Activated CD8-positive, alpha-beta memory T cell treated with anti-CD3 and anti-CD28 coated beads, Interleukin-2, amount 10 ng/mL, durations not matched to agents 7 days and 5 days (primary cell): ENCODE data around the gene AQP9. TPM values are rescaled to one million over a fixed set of nuclear protein-coding genes. Genes with fewer than 3 reads are reported as not detected.

ENCODE experiments used
- ATAC-seq: fragments of 150-1000 bp; cut with Tn5 transposase; one replicate; pipeline ENCODE4 v1.10.0; 2021; ENCODE audit warnings: moderate library complexity
- CTCF ChIA-PET: fragments of 350-600 bp; sonication (Branson Sonifier 250); formaldehyde crosslinking; loops from one replicate; lab custom pipeline; 2021; ENCODE audit warnings: antibody characterized with exemption; lab: Charles Lee
- DNase-seq: peaks from one replicate; pipeline ENCODE4 v3.0.0-alpha.2; 2020
- H3K27ac Mint-ChIP-seq: one replicate; pipeline ENCODE4 v1.8.0; 2021; ENCODE audit warnings: mild to moderate bottlenecking, mixed read lengths
- H3K27me3 Mint-ChIP-seq: one replicate; pipeline ENCODE4 v1.8.0; 2021; ENCODE audit warnings: mixed read lengths
- H3K36me3 Mint-ChIP-seq: one replicate; pipeline ENCODE4 v1.8.0; 2021; ENCODE audit warnings: mild to moderate bottlenecking, mixed read lengths
- H3K4me1 Mint-ChIP-seq: one replicate; pipeline ENCODE4 v1.8.0; 2021; ENCODE audit warnings: mixed read lengths
- H3K4me3 Mint-ChIP-seq: one replicate; pipeline ENCODE4 v1.8.0; 2021; ENCODE audit warnings: mild to moderate bottlenecking, moderate library complexity, mixed read lengths
- H3K9me3 Mint-ChIP-seq: one replicate; pipeline ENCODE4 v1.8.0; 2022; ENCODE audit warnings: low read depth, mixed read lengths
- total RNA-seq, 2 experiments: library from RNA; stranded (reverse); gene quantifications; one replicate each; pipeline ENCODE4 v1.2.3, GENCODE V29; 2021

The AQP9 gene
- total RNA-seq, 2 experiments from 2014 or later: not detected

- H3K36me3 Mint-ChIP-seq: no peaks in the 10 kb centered on the region
- H3K4me3 Mint-ChIP-seq: no peak overlapping the region
- no peaks in the 10 kb centered on the region for H3K4me1 Mint-ChIP-seq
- H3K9me3 Mint-ChIP-seq: no peaks in the 10 kb centered on the region
- H3K27me3 Mint-ChIP-seq: peaks cover 28% of the 10 kb centered on the region
- CTCF ChIA-PET: no interaction called here
- no peak overlapping the region for H3K27ac Mint-ChIP-seq
- ATAC-seq: no peak
- no peak for DNase-seq
Observed at GRCh38 chr15:58147171-58147611, 9.0 kb downstream of the AQP9 start.

GRCh38 chr15:58148120-58148519 lies 9.9 kb downstream of the AQP9 start:
- Mint-ChIP-seq H3K9me3 (no peaks in the 10 kb centered on the region), H3K4me3 (no peak overlapping the region), H3K27ac (no peak overlapping the region), H3K4me1 (no peaks in the 10 kb centered on the region), H3K27me3 (peaks cover 23% of the 10 kb centered on the region), H3K36me3 (no peaks in the 10 kb centered on the region)
- ATAC-seq: no peak
- DNase-seq: no peak
- CTCF ChIA-PET: no interaction called here

GRCh38 chr15:58148633-58149445 lies 10.7 kb downstream of the AQP9 start:
- CTCF ChIA-PET: no interaction called here
- H3K4me1 Mint-ChIP-seq: no peaks in the 10 kb centered on the region
- H3K27me3 Mint-ChIP-seq: peaks cover 23% of the 10 kb centered on the region
- H3K36me3 Mint-ChIP-seq: no peaks in the 10 kb centered on the region
- DNase-seq (no peak), ATAC-seq (no peak)
- no peak overlapping the region for H3K4me3 Mint-ChIP-seq
- no peaks in the 10 kb centered on the region for H3K9me3 Mint-ChIP-seq
- H3K27ac Mint-ChIP-seq: no peak overlapping the region

- DNase-seq: no peak
- Mint-ChIP-seq H3K27me3 (peaks cover 7% of the 10 kb centered on the region), H3K36me3 (no peaks in the 10 kb centered on the region), H3K9me3 (no peaks in the 10 kb centered on the region), H3K4me3 (no peak overlapping the region), H3K4me1 (no peaks in the 10 kb centered on the region), H3K27ac (no peak overlapping the region)
- CTCF ChIA-PET: no interaction called here
- no peak for ATAC-seq
Observed at GRCh38 chr15:58154769-58155168, 16.6 kb downstream of the AQP9 start.

- H3K27me3 Mint-ChIP-seq: peaks cover 40% of the 10 kb centered on the region
- no peak overlapping the region for H3K27ac Mint-ChIP-seq
- DNase-seq: no peak
- H3K9me3 Mint-ChIP-seq: no peaks in the 10 kb centered on the region
- no peak overlapping the region for H3K4me3 Mint-ChIP-seq
- H3K4me1 Mint-ChIP-seq: no peaks in the 10 kb centered on the region
- CTCF ChIA-PET: interaction anchor here (1.2 kb wide), 1 partner anchor 22 kb away, joined by 3 read pairs; no protein-coding TSS in a partner anchor
- ATAC-seq: no peak
- H3K36me3 Mint-ChIP-seq: no peaks in the 10 kb centered on the region
Observed at GRCh38 chr15:58159827-58160386, 21.7 kb downstream of the AQP9 start.

- Mint-ChIP-seq H3K4me3 (no peak overlapping the region), H3K4me1 (no peaks in the 10 kb centered on the region), H3K9me3 (no peaks in the 10 kb centered on the region), H3K27ac (no peak overlapping the region), H3K27me3 (peaks cover 48% of the 10 kb centered on the region), H3K36me3 (no peaks in the 10 kb centered on the region)
- DNase-seq (no peak), ATAC-seq (no peak)
- CTCF ChIA-PET: no interaction called here
Observed at GRCh38 chr15:58161436-58161930, 23.3 kb downstream of the AQP9 start.

GRCh38 chr15:58163985-58164384 lies 25.8 kb downstream of the AQP9 start:
- CTCF ChIA-PET: interaction anchor here (0.6 kb wide), 1 partner anchor 1158 kb away, joined by 3 read pairs; no protein-coding TSS in a partner anchor
- no peak for DNase-seq
- ATAC-seq: no peak
- no peaks in the 10 kb centered on the region for H3K9me3 Mint-ChIP-seq
- H3K4me1 Mint-ChIP-seq: no peaks in the 10 kb centered on the region
- H3K27ac Mint-ChIP-seq: no peak overlapping the region
- no peaks in the 10 kb centered on the region for H3K36me3 Mint-ChIP-seq
- H3K27me3 Mint-ChIP-seq: peaks cover 62% of the 10 kb centered on the region
- no peak overlapping the region for H3K4me3 Mint-ChIP-seq

- no peaks in the 10 kb centered on the region for H3K4me1 Mint-ChIP-seq
- ATAC-seq: no peak
- no peak overlapping the region for H3K4me3 Mint-ChIP-seq
- H3K27me3 Mint-ChIP-seq: peaks cover 57% of the 10 kb centered on the region
- H3K27ac Mint-ChIP-seq: no peak overlapping the region
- no peaks in the 10 kb centered on the region for H3K9me3 Mint-ChIP-seq
- H3K36me3 Mint-ChIP-seq: no peaks in the 10 kb centered on the region
- CTCF ChIA-PET: no interaction called here
- DNase-seq: no peak
Observed at GRCh38 chr15:58164926-58165325, 26.7 kb downstream of the AQP9 start.

GRCh38 chr15:58165661-58166060 lies 27.5 kb downstream of the AQP9 start:
- no peak overlapping the region for H3K27ac Mint-ChIP-seq
- CTCF ChIA-PET: no interaction called here
- H3K27me3 Mint-ChIP-seq: peaks cover 57% of the 10 kb centered on the region
- no peak overlapping the region for H3K4me3 Mint-ChIP-seq
- no peaks in the 10 kb centered on the region for H3K36me3 Mint-ChIP-seq
- no peak for ATAC-seq
- no peaks in the 10 kb centered on the region for H3K9me3 Mint-ChIP-seq
- H3K4me1 Mint-ChIP-seq: no peaks in the 10 kb centered on the region
- no peak for DNase-seq

- Mint-ChIP-seq H3K4me1 (no peaks in the 10 kb centered on the region), H3K27me3 (peaks cover 48% of the 10 kb centered on the region), H3K36me3 (no peaks in the 10 kb centered on the region), H3K4me3 (no peak overlapping the region), H3K27ac (no peak overlapping the region), H3K9me3 (no peaks in the 10 kb centered on the region)
- no peak for ATAC-seq
- DNase-seq: no peak
- CTCF ChIA-PET: interaction anchor here (1.1 kb wide), 1 partner anchor 15 kb away, joined by 3 read pairs; no protein-coding TSS in a partner anchor
Observed at GRCh38 chr15:58167095-58167691, 29.0 kb downstream of the AQP9 start.

- H3K36me3 Mint-ChIP-seq: no peaks in the 10 kb centered on the region
- H3K4me3 Mint-ChIP-seq: no peak overlapping the region
- no peaks in the 10 kb centered on the region for H3K4me1 Mint-ChIP-seq
- DNase-seq (no peak), ATAC-seq (no peak)
- H3K27ac Mint-ChIP-seq: no peak overlapping the region
- H3K27me3 Mint-ChIP-seq: peaks cover 40% of the 10 kb centered on the region
- H3K9me3 Mint-ChIP-seq: no peaks in the 10 kb centered on the region
- CTCF ChIA-PET: no interaction called here
Observed at GRCh38 chr15:58169934-58170333, 31.8 kb downstream of the AQP9 start.

- H3K27ac Mint-ChIP-seq: no peak overlapping the region
- no peak for DNase-seq
- no peak overlapping the region for H3K4me3 Mint-ChIP-seq
- CTCF ChIA-PET: no interaction called here
- H3K36me3 Mint-ChIP-seq: no peaks in the 10 kb centered on the region
- H3K4me1 Mint-ChIP-seq: no peaks in the 10 kb centered on the region
- ATAC-seq: no peak
- H3K9me3 Mint-ChIP-seq: no peaks in the 10 kb centered on the region
- peaks cover 45% of the 10 kb centered on the region for H3K27me3 Mint-ChIP-seq
Observed at GRCh38 chr15:58171476-58172061, 33.4 kb downstream of the AQP9 start.

- no peak for DNase-seq
Observed at GRCh38 chr15:58174709-58175108, 36.5 kb downstream of the AQP9 start.

More at GRCh38 chr15:58174709-58175108, 36.5 kb downstream of the AQP9 start:
- Mint-ChIP-seq H3K36me3 (no peaks in the 10 kb centered on the region), H3K27me3 (peaks cover 44% of the 10 kb centered on the region), H3K4me1 (no peaks in the 10 kb centered on the region), H3K4me3 (no peak overlapping the region), H3K9me3 (no peaks in the 10 kb centered on the region), H3K27ac (no peak overlapping the region)
- no peak for ATAC-seq
- CTCF ChIA-PET: interaction anchor here (1.0 kb wide), 1 partner anchor 8 kb away, joined by 3 read pairs; no protein-coding TSS in a partner anchor
